Kidney epithelial cell (primary cell): Measurements from ENCODE around the gene TRANK1. TPM values are rescaled to one million over a fixed set of nuclear protein-coding genes. Genes with fewer than 3 reads are reported as not detected.

Experiments used
- DNase-seq: peaks from one replicate; pipeline ENCODE4 v3.0.0-alpha.2; 2010; ENCODE audit warnings: low read depth
- H3K27me3 ChIP-seq: 2 replicates; pipeline ENCODE4 v1.6.0; 2011; ENCODE audit warnings: low read length; ENCODE audit not compliant: control insufficient read depth, insufficient read depth
- H3K36me3 ChIP-seq: 2 replicates; pipeline ENCODE4 v1.5.1; 2011; ENCODE audit warnings: low read length; ENCODE audit not compliant: control insufficient read depth, insufficient read depth
- H3K4me3 ChIP-seq: 2 replicates; pipeline ENCODE4 v1.5.1; 2011; ENCODE audit warnings: low read depth, mild to moderate bottlenecking, control low read depth, low read length
- total RNA-seq: library from RNA; depleted of rRNA; stranded (reverse); fragments of >200 nt; gene quantifications from 2 replicates; pipeline ENCODE4 v1.2.3, GENCODE V29; 2015
- TF ChIP-seq, protein P1 (sequence below): IDR thresholded peaks from 2 replicates; pipeline ENCODE4 v1.5.1; 2011; ENCODE audit warnings: mild to moderate bottlenecking, moderate library complexity, low read length, control low read depth, inconsistent platforms; ENCODE audit not compliant: insufficient read depth, poor library complexity, severe bottlenecking

The TRANK1 gene
- total RNA-seq, 1 donor from 2014 or later = 7.1 TPM

DNA sequence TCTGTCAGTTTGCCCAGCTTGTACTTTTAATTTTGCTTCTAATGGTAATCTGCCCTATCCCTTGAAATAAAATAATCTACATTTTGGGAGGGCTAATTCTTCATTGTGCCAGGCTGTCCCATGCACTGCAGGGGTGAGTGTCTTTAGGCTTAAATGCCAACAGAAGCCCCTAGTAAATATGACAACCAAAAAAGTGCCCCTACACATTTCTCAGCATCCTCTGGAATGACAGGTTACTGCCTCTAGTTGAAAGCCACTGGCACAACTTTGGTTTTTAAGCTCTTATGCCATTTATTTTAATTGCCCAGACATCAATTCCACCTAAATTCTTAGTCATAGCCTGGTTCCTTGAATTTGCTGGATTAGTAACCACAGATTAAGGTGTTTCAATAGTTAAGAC, 44.7 kb upstream of the TRANK1 start:
- TF ChIP-seq, protein P1, sequence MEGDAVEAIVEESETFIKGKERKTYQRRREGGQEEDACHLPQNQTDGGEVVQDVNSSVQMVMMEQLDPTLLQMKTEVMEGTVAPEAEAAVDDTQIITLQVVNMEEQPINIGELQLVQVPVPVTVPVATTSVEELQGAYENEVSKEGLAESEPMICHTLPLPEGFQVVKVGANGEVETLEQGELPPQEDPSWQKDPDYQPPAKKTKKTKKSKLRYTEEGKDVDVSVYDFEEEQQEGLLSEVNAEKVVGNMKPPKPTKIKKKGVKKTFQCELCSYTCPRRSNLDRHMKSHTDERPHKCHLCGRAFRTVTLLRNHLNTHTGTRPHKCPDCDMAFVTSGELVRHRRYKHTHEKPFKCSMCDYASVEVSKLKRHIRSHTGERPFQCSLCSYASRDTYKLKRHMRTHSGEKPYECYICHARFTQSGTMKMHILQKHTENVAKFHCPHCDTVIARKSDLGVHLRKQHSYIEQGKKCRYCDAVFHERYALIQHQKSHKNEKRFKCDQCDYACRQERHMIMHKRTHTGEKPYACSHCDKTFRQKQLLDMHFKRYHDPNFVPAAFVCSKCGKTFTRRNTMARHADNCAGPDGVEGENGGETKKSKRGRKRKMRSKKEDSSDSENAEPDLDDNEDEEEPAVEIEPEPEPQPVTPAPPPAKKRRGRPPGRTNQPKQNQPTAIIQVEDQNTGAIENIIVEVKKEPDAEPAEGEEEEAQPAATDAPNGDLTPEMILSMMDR = no peak
- Histone ChIP-seq H3K4me3 (no peak overlapping the region), H3K27me3 (no peaks in the 10 kb centered on the region), H3K36me3 (peaks cover 2% of the 10 kb centered on the region)
- no peak for DNase-seq

DNA sequence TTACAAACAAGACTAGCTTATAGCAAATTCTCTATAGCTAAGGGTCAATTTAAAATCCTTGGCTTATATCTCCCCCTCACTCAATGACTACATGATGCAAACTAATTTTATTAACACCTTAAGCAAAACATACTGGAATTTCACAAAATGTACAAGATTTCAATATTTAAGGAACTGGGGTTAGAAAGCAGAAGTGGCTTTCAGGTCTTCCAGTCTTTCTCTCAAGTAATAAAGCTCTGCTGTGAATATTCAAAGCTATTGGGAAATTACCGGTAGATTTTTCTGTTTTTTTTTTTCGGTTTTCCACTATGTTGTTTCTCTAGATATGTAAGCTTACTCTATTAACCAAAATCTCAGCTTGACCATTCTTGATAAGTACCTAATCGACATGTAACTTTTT, 44.2 kb upstream of the TRANK1 start:
- Histone ChIP-seq H3K36me3 (peaks cover 2% of the 10 kb centered on the region), H3K27me3 (no peaks in the 10 kb centered on the region)

DNA sequence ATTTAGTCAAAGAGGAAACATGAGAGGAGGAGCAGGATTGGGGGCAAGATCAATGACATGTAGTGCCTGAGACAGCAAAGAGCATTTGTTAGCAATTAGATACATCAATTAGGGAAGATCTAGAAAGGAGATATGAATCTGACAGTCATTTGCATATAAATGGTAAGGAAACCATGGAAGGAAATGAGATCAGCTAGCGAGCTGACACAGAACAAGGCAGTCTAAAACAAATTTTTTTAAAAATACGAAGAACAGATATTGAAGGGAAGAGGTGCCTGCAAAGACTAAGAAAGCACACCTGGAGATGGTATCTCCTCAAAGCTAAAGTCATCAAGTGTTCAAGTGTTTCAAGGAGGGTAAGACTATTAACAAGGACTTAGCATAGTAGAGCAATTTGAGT, 43.5 kb upstream of the TRANK1 start:
- DNase-seq = no peak
- H3K4me3 ChIP-seq = no peak overlapping the region
- no peaks in the 10 kb centered on the region for H3K27me3 ChIP-seq
- peaks cover 2% of the 10 kb centered on the region for H3K36me3 ChIP-seq
- TF ChIP-seq, protein P1 = no peak

More for the DNA sequence above, 44.2 kb upstream of the TRANK1 start:
- H3K4me3 ChIP-seq = no peak overlapping the region
- no peak for DNase-seq
- TF ChIP-seq, protein P1 = no peak

DNA sequence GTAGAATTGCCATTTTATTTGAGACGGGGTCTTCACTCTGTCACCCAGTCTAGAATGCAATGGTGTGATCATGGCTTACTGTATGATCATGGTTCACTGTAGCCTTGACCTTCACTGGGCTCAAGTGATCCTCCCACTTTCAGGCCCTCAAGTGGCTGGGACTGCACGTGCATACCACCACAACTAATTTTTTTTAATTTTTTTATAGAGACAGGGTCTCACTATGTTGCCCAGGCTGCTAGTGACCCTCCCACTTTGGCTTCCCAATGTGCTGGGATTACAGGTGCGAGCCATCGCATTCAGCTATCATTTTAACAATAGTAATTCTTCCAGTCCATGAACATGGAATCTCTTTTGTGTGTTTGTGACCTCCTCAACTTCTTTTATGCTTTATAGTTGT, 36.2 kb upstream of the TRANK1 start:
- Histone ChIP-seq H3K4me3 (no peak overlapping the region), H3K36me3 (no peaks in the 10 kb centered on the region), H3K27me3 (no peaks in the 10 kb centered on the region)
- TF ChIP-seq, protein P1 = no peak
- no peak for DNase-seq

DNA sequence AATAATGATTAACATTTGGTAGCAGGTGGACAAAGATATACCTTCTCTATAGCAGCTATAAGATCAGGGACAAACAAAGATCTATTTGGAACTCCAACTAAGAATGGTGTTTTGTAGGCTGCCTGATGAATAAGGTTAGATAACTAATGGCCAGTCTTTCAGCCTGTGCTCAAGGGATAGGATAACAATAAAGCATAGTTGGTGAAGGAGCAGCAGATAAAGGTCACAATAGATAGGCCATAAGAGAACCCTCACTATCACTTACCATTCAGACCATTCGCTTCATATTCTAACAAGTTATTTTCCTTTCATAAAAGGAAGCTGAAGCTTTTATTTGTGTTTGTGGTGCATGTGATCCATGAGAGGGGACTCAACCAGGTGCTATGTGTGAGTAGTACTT, 28.3 kb upstream of the TRANK1 start:
- DNase-seq = no peak
- H3K36me3 ChIP-seq = no peaks in the 10 kb centered on the region
- no peak overlapping the region for H3K4me3 ChIP-seq
- H3K27me3 ChIP-seq = no peaks in the 10 kb centered on the region
- TF ChIP-seq, protein P1 = no peak

DNA sequence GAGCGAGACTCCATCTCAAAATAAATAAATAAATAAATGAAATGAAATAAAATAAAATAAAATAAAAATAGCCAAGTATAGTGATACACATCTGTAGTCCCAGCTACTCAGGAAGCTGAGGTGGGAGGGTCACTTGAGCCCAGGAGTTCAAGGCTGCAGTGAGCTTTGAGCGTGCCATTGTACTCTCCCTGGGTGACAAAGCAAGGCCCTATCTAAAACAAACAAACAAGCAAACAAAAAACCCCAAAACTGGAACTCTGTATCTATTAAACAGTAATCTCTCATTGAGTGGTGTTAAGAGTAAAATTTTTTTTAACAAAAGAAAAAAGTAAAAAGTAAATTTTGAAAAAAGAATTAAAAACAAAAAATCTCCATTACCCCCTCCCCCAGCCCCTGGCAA, 27.3 kb upstream of the TRANK1 start:
- H3K36me3 ChIP-seq = no peaks in the 10 kb centered on the region
- no peak for DNase-seq

More for the DNA sequence above, 27.3 kb upstream of the TRANK1 start:
- Histone ChIP-seq H3K27me3 (no peaks in the 10 kb centered on the region), H3K4me3 (no peak overlapping the region)
- TF ChIP-seq, protein P1 = no peak
